CD4-positive, alpha-beta T cell treated with Interleukin-1 beta for 1 hour (primary cell): ENCODE measurements around the gene COG5.

ENCODE experiments used
- DNase-seq, 2 donors: peaks; one replicate each; pipeline ENCODE4 v3.0.0-alpha.2; 2020 to 2022

Gene COG5

DNA sequence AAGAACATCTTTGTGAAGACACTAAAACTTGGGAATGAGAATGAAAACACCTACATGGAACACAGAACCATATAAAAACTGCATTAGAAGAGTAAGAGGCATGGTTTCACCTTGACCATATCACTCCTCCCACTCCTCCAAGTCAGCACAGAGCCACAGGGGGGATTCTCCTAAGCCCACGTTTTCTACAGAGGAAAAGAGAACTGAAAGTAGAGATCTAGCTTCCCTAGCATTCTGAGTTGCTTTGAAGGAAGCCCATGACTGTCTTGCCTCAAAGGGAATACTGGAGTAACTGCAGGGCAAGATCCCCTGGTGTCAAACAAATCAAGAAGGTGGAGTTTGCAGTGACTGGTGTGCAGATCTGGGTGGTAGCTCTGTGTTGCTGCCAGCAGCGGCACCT, 351.0 kb downstream of the COG5 start:
- no peak for DNase-seq

DNA sequence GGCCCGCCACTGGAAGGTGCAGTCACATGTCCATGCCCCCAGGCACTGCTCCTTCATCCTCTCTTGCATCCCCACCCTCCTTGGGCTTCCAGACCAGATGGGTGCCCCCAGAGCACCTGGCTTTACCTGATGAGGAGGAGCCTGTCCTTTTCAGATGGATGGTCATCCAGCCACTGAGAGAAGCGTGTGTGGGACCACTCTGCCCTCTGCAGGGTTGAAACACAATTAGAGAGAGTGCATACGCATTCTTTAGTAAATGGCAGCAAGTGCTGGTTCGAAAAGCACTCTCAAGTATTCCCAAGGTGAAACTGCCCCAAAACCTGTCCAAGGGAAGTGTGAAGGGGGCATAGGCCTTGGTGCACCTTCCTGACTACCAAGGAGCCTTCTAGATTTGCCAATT, 353.3 kb downstream of the COG5 start:
- no peak for DNase-seq

DNA sequence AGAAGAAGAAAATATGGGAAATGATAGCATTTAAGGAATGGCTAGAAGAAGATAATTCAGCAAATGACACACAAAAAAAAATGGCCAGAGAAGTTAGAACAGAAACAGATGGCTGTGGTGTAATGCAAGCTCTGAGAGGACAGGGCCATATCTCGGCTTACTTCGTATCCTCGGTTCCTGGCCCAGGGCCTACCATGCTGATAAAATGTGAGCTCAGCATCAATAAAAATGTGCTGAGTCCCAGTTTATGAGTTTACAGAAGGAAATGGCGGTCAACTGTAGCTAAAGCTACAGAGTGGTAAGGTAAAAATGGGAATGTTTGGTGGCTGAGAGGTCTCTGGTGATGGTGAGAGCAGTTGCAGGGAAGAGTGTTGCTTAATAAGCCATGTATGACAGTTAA, 354.2 kb downstream of the COG5 start:
- DNase-seq = no peak

DNA sequence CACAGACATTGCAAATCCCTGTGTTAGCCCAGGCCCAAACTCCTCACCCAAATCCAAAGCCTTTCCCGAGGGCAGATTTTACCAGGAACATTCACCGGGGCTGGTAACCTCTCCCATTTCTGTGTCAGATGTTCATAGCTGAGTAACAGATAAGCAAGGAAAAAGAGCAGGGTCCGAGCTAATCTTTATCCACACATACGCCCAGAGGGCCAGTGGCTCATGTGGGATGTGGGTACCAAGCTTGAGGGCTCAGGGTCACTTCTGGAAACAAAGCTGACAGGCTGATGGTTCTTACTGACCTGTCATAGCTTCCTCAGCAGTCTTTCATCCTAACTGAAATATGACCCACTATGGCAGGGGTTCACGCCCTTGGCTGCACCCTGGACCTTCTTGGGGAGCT, 355.2 kb downstream of the COG5 start:
- no peak for DNase-seq

DNA sequence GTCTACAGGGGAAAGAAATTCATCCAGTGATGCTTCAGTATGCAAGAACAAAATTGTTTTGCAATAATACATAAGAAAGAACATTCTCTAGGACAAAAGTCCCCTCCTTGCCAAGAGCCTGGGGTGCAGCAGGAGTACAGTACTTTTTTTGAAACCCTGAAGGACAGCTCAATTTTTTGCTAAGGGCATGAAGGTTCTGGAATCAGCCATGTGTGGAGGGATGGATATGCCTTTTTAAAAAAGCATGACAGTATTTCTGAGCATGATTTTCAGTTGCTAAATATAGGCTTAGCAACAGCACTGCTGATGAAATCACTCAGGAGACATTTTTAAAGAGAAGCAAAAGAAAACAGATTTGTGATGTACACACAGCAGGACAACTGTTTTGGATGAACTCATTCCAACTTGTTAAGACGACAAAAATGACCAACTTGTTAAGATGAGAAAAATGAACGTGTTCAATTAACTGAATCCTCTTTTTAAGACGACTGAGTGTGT, 355.6 kb downstream of the COG5 start:
- DNase-seq = no peak

DNA sequence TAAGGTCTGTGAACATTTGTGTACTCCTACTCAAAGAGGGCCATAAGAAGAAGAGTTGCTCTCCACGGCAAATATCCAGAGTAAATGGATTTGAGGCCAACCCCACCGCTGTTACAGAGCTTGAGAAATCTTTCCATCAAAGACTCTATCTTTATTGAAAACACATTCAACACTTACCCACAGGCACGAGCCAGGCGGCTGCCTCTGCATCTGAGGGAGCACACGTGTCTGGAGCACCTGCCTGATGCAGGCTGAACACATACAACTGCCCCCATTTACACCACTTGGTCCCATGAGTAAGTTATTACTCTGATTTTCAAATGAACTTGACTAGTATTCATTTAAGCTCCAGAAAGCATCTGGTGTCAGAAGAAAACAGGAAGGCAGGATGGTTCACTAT, 356.3 kb downstream of the COG5 start:
- no peak for DNase-seq

DNA sequence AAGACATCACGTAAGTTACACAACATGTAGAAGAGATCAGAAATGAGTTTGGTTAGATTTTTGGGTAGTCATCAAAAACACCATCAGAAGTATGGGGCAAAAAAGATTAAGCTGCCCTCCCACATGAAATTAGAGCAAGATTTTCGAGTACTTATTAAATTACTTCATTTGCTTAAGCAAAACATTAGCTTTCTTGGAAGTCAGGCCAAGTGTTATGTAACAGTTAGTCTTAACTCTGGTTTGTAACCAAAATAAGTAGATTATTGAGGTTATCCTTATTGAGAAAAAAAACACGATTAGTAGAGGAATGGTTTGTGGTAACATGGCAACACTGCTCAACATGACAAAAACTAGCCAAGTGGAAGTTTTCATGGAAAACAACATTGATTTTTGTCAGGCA, 357.0 kb downstream of the COG5 start:
- DNase-seq = no peak

DNA sequence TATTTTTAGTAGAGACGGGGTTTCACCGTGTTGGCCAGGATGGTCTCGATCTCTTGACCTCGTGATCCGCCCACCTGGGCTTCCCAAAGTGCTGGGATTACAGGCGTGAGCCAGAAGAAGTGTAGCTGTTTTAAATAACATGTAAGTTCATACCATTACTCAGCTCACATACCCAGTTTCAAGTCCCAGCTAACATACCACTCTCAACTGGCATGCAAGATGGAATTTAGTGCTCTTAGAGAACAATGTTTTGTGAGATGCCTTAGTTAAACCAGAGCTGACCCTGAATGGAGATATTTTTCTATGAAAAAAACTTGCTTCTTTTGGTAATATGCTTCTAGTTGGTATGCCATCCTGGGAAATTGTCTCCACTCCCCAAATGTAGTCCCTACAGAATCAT, 357.6 kb downstream of the COG5 start:
- no peak for DNase-seq

DNA sequence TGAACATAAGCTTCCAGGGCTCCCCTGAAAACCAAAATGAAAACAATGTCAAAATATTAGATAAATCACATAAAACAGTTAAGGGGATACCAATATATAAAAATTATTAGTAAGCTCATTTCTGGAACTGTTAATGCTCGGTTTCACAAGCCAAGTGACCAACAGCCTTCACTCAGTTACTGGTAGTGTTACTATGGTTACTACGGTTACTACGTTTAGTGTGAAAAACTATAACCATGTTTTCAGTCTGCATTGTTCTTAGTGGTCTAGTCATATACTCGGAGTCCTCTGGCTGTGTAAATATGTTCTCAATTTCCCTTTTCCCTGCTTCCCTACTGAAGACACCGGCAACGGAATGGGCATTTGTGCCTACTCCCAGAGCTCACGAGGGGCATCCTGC, 360.1 kb downstream of the COG5 start:
- DNase-seq = no peak

DNA sequence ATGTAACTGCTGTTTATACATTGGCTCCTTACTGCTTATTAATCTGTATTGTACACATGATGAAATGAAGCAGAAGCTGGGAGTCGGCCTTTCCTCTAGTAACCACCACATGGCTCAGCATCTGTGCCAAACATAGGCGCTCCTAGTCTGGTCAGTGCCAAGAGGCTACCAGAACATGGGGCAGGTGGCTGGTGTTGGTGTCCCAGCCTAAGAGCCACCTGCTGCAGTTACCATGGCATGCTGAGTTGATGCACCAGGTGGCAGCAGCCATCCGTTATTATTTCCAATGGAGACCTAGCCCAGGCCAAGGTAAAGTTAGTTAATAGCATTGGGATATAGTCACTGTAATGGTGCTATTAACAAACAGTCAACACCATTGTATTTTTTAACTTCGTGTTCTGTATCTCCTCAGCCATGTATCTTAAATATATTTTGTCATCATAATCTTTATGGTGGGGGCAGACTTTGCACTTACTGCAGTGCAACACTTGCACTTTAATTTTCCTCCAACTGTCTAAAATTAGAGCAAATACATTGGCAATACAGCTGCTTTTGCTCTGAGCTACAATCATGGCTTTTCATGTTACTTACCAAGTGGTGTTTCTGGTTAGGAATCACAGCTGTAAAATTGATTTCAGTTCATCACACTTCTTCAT, 361.8 kb downstream of the COG5 start:
- DNase-seq = peak in 1 of 2 donors; percentile 26

DNA sequence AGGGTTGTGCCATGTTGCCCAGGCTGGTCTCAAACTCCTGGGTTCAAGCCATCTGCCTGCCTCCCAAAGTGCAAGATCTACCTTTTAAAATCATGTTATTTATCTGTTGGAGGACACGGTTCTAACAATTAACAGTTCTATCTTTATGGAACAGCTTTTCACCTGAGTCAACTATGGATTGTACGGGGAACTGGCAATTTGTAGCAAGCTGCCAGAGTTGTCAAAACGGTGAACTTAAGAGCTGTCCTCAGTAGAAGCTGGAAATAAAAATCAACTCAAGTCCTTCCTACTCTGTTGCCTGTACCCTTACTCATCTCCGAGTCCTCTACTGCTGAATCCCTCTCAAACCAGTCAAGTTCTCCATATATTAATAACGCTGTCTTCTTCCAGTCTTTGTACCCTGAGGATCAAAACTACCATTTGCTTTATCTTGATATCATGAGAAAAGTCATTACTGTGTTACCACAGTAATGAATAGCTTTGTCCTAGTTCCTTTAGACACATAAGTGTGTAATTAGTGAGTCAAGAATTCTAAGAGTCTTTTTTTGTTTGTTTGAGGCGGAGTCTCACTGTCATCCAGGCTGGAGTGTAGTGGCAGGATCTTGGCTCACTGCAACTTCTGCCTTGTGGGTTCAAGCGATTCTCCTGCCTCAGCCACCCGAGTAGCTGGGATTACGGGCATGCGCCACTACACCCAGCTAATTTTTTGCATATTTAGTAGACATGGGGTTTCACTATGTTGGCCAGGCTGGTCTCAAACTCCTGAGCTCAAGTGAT, 366.7 kb downstream of the COG5 start:
- DNase-seq = no peak

DNA sequence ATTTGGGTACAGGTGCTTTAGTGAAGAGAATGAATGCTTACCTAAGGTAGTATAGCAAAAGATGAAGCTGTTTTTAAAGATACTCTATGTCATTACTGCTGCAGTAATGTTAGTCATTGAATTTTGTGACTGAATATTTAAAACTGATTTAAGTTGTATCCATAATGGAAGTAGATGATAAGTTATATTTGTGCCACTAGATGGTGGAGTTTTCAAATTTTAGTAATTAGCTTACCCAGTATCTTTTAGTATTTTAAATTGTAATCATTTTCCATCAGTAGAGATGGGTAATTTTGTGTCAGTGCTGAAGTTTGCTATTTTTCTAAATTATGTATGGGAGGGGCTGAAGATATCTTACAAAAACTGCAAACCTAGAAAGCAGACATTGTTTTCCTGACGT, 369.7 kb downstream of the COG5 start:
- DNase-seq = no peak

DNA sequence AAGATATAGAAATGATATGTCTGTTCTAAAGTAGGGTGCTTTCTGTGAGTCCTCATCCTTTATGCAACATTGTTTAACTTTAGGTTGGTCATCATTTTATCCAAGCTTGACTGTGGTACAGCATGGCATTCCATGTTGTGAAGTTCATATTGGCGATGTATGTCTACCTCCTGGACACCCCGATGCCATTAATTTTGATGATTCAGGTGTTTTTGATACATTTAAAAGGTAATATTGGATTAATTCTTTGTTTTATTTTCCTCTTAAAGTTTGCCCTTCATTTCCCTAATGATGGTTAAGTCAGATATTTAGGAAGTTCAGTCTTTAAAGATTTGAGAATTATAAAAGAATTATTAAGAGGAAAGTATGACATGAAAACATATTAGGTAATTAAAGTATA, 373.6 kb downstream of the COG5 start:
- DNase-seq = no peak

DNA sequence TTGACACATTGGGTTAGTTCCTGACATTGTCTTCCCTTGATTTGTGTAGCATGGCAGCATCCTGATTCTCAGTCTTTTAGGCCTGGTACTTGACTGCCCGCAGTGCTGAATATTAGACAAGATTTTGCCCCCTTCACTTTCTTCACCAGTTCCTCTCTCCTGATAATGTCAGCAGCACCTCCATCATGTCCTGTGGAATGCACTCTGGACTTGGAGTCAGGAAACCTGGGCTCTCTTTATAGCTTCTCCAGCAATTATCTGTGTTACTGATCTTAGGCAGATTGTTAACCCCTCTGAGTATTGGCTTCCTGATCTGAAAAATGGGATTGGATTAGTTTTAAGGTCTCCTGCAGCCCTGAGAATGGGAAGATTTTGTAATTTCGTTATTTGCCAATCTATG, 375.9 kb downstream of the COG5 start:
- DNase-seq = no peak

DNA sequence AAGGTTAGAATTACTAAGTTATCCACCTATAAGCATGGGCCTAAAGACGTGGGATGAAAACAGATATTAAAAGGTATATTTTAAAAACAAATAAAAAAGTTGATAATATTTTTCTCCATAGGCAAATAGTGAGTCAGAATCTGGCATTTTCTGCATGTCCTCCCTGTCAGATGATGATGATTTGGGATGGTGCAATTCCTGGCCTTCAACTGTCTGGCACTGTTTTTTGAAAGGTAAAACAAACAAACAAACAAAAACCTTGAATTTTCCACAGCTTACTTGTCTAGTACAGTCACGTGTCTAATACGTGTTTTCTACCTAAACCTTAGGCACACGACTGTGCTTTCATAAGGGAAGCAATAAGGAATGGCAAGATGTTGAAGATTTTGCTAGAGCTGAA, 377.5 kb downstream of the COG5 start:
- no peak for DNase-seq

DNA sequence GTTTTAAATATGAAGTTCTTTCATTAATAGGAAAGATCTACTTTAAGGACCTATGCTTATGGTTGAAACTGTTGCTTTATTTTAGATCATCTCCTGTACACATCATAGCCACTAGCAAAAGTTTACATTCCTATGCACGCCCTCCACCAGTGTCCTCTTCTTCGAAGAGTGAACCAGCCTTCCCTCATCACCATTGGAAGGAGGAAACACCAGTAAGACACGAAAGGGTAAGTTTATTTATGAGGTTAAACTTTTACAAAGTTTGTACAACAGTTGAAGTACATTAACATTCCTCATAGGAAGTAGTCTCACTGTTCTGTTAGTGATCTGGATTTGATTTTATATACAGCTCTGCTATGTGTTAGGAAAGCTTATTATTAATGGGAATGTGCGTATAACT, 378.0 kb downstream of the COG5 start:
- DNase-seq = no peak

DNA sequence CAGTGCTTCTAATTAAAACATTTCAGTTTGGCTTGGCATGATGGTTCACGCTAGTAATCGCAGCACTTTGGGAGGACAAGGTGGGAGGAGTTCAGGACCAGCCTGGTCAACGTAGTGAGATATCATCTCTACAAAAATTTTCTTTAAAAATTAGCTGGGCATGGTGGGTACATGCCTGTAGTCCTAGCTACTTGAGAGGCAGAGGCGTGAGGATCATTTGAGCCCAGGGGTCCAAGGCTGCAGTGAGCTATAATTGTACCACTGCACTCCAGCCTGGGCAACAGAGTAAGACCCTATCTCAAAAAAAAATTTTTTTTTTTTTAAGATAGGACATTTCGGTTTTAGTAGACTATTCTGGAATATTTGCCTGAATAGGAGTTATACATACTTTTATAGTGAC, 382.5 kb downstream of the COG5 start:
- no peak for DNase-seq

DNA sequence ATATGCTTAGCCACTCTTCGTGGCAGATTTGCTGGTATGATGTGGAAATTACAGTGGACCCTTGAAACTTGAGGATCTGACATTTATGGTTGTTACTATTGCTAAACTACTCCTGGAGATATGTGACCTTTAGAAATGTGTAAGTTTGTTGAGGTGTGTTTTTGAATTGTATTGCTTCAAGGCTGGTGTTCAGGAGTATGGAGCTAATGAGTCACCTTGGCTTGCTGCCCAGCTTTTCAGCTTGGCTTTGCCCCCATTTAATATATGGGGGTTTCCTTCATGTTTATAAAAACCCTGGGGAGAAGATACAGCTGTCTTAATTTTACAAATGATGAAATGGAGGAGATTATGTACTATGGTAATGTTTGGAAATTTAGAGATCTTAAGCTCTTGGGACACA, 383.3 kb downstream of the COG5 start:
- peak in 1 of 2 donors; percentile 19 for DNase-seq

DNA sequence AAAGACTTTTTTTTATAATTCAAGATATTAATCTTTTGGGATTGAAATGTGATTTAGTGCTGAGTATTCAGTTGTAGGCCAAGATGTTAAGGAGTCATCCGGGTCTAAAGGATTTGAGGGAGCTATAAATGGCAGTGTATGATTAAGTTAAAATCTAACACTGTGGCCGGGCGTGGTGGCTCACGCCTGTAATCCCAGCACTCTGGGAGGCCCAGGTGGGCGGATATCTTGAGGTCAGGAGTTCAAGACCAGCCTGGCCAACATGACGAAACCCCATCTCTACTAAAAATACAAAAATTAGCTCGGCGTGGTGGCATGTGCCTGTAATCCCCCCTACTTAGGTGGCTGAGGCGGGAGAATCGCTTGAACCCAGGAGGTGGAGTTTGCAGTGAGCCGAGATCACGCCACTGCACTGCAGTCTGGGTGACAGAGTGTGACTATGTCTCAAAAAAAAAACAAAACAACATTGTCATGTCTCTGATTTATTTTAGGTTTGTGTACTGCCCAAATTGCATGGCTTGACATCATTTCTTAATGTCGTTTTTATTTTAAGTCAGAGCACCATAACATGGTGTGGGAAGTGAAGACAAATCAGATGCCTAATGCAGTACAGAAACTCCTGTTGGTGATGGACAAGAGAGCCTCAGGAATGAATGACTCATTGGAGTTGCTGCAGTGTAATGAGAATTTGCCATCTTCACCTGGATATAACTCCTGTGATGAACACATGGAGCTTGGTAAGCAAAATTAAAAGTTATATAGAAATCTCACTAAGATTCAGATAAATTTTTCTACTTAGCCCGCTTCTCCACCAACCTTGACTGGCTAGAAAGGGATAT, 384.2 kb downstream of the COG5 start:
- DNase-seq = no peak

DNA sequence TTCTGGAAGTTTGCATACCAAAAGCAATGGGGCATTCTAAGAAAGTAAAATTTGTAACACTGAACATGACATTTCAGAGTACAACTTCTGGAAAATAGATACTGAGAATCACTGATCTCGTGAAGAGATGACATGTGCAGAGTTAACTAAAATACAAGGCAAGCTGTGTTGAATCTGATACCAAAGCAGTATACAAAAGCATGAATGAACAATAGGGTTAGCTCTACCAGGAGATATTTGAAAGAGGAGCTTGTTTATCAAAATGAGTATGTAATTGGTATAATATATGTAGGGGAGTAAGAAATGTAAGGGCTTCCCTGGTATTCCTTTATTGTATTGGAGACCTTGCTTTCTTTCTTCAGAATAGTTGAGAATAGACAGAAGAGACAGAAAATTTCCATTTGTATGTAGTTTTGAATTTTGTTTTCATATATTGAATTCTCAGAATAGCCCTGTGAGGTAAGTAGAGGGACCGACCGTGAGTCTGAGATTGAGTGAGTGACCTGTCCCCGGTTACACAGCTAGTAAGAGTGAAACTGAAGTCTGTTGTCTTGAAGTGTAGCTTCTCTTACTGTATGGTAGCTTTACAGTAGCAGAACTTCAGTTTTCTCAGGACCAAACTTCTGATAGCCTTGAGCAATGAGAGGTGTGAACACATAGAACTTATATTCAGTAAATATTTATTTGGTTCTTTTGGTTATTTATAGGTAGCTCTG, 389.9 kb downstream of the COG5 start:
- no peak for DNase-seq

DNA sequence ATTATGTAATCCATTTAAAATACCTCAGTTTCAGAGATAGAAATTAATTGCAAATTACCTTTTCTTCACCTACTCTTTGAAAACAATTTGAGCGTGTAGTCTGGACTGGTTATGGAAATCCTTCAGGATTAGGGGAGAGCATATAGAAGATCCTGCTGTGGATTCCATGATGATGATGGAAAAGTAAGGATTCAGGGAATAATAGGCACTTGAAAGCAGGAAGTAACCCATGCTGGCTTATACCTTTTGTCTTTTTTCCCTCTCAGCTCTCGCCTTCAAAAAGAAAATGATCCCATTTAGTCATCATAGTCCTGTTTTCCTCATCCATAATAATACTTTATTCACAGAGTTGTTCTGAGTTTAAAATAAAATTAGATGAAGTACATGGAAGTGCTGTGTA, 390.5 kb downstream of the COG5 start:
- no peak for DNase-seq

DNA sequence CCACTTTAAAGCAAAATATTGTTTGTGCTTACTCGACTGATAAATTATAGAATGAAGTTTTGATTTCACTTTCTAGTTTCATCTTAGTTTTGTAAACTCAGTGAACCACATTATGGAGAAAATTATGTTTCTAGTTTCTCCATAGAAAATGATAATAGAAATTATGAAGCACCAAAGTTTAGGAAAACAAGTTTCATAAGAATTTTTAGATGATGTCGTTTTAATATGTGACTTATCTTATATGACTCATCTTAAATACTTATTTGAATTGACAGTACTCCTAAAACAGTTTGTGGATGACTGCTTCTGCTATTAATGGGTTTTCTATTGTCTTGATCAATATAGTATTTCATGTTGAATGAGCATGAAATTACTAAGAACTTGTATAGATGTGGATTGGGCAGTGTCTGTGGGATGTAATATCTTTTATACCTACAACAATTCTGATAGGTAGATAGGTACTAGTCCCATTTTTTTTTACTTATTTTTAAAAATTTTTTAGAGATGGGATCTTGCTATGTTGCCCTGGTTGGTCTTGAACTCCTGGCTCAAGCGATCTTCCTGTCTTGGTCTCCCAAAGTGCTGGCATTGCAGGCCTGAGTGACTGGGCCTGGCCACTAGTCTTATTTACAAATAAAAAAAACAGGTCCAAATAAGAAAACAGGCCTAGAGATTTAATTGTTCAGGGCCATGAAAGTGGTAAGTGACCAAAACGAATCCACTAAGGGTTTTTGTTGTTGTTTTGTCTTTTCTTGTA, 391.3 kb downstream of the COG5 start:
- DNase-seq = no peak
